GM19397 (cell line): ENCODE data around the gene TXNRD1.

Experiments
- ATAC-seq: cut with Tn5 transposase; IDR thresholded peaks from one replicate; pipeline ENCODE4 v1.9.1; 2021; ENCODE audit warnings: mild to moderate bottlenecking, moderate library complexity; ENCODE audit not compliant: unreplicated experiment

TXNRD1 gene

GRCh38 chr12:104345234-104346066 lies 129.9 kb downstream of the TXNRD1 start:
- no peak for ATAC-seq

DNA sequence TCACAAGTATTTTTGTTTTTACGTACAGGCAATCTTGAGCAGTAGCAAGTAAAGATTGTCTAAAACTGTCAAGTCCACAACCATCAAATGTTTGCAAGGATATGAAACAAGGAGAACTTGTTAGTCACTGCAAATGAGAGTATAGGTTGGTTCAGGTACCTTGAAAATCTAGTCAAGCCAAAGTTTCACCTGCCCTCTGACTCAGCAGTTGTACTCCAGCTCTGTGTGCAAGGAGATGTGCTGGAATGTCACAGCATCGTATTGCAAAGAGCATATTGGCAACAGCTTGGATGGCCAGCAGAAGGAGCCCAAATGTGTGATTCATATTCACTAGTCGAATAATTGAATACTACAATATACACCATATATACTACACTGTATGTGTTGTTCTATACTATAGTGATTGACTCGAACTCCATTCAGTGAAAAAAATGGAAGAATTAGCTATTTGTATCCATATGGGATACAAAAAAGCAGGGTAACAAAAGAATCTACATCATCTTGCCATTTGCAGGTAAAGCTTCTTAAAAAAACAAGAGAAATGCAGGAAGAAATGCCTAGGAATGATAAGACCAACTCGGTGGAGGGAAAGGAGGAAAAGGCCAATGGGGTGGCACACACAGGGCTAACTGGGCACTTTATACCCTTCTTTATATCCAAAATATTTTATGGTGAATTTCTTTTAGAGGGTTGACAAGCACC lies 131.9 kb downstream of the TXNRD1 start:
- ATAC-seq, result no peak

DNA sequence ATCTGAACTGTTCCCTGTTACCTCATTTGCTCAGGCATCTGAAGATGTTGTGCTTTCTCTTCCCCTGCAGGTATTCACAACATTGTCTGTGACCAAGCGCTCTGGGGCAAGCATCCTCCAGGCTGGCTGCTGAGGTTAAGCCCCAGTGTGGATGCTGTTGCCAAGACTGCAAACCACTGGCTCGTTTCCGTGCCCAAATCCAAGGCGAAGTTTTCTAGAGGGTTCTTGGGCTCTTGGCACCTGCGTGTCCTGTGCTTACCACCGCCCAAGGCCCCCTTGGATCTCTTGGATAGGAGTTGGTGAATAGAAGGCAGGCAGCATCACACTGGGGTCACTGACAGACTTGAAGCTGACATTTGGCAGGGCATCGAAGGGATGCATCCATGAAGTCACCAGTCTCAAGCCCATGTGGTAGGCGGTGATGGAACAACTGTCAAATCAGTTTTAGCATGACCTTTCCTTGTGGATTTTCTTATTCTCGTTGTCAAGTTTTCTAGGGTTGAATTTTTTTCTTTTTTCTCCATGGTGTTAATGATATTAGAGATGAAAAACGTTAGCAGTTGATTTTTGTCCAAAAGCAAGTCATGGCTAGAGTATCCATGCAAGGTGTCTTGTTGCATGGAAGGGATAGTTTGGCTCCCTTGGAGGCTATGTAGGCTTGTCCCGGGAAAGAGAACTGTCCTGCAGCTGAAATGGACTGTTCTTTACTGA lies 132.9 kb downstream of the TXNRD1 start:
- no peak for ATAC-seq

- no peak for ATAC-seq
Observed at GRCh38 chr12:104348994-104349494, 133.5 kb downstream of the TXNRD1 start.

GRCh38 chr12:104350211-104351056 lies 134.9 kb downstream of the TXNRD1 start:
- no peak for ATAC-seq

GRCh38 chr12:104351057-104351983 lies 135.7 kb downstream of the TXNRD1 start:
- no peak for ATAC-seq

- no peak for ATAC-seq
Observed at GRCh38 chr12:104352106-104352713, 136.6 kb downstream of the TXNRD1 start.

DNA sequence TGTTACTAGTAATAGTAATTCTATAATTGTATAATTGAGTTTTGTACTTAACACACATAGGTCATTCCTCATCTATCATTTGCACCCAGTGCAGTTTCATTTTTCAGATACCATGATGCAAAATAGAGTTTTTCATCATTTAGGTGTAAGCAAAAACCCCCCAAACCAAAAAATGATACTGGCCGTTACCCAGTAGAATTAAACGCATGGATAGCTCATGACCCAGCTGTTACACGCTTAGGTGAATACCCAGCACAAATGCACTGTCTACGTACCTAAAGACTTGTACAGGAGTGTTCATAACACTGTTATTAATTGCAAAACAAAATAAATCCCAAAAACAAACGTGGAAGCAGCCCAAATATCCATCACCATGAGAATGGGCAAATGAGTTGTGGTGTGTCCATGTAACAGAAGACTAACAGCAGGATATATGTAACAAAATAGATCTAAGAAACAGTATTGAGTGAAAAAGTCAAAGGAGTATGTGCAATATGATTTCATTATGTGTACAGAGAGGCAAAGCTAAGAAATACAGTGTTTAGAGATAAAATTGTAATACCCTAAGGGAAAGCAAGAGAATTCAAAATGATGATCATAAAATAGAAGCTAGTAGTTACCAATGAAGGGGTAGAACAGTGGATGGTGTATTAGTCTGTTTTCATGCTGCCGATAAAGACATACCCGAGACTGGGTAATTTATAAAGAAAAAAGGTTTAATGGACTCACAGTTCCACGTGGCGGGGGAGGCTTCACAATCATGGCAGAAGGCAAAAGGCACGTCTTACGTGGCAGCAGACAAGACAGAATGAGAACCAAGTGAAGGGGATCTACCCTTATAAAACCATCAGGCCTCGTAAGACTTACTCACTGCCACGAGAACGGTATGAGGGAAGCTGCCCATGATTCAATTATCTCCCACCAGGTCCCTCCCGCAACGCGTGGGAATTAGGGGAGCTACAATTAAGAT lies 137.7 kb downstream of the TXNRD1 start:
- ATAC-seq, result no peak

DNA sequence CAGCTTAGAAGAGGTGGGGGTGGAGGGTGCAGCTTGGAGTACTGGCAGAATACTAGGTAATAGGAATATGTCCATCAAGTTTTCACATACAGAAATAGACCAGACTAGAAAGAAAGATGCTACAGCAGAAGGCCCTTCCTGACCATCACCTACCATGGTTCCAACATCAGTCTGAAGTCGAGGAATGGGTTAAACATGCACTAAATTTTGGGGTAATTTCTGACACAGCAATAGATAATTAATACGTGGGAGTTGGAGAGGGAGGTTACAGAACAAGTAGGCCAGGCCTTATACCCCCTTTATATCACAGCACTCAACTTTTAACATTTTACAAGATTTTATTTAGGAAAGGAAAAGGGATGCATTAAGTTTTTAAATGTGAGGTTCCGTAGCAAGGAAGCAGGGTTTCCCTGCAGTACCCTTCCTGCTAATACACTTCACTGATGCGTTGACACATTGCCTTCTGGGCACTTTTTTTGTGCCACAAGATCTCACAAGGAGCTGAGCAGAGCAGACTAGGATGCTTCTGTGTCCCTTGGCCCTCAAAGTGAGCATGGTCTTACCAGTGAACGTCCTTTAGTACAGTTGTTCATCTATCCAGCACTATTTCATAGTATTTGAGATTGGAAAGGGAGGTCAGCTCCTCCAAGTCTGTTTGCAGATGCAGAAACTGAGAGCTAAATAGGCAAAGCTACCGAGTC lies 138.7 kb downstream of the TXNRD1 start:
- ATAC-seq, result no peak

DNA sequence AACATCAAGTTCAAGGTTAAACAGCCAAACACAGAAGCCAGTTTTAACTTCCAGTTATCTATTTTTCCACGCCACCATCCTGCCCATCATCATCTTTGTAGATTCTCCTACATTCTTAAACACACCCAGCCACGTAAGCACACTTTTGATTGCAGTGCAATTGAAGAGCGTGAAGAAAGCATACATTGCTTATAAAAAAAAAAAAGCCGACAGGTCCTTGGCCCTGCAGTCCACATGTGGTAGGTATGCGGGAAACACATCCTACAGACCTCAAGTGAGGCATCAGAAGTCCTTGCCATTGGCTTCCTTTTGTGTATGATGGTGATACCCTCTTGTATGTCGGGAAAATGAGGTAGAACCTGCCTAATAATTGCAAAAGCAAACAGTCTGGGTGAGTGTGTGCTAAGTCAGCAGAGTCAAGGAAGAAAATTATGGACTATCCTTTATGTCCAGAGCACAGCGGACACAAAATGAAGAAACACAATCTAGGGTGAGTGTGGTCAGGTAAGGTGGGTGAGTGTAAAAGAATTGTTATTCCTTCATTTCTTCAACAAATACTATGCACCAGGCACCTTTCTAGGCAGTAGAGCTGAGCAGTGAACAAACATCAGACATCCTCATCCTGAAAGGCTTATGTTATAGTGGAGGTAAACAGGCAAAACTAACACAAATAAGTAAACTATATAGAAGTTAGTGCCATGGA lies 139.4 kb downstream of the TXNRD1 start:
- ATAC-seq, result no peak

DNA sequence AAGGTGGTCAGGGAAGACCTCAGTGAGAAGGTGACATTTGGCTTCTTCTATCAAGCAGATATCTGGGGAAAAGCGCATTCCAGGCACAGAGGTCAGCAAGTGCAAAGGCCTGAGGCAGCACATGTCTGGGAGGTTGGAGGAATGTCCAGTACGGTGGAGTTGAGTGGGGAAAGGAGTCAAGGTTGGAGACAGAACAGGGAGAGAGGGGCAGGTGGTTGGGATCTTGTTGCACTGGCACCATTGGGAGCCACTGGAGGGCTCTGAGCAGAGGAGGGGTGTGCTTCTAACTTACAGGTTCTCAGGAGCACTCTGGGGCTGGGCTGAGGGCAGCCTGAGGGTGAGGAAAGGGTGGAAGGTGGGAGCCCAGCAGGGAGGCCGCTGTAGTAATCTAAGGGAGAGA lies 140.1 kb downstream of the TXNRD1 start:
- ATAC-seq, result no peak

DNA sequence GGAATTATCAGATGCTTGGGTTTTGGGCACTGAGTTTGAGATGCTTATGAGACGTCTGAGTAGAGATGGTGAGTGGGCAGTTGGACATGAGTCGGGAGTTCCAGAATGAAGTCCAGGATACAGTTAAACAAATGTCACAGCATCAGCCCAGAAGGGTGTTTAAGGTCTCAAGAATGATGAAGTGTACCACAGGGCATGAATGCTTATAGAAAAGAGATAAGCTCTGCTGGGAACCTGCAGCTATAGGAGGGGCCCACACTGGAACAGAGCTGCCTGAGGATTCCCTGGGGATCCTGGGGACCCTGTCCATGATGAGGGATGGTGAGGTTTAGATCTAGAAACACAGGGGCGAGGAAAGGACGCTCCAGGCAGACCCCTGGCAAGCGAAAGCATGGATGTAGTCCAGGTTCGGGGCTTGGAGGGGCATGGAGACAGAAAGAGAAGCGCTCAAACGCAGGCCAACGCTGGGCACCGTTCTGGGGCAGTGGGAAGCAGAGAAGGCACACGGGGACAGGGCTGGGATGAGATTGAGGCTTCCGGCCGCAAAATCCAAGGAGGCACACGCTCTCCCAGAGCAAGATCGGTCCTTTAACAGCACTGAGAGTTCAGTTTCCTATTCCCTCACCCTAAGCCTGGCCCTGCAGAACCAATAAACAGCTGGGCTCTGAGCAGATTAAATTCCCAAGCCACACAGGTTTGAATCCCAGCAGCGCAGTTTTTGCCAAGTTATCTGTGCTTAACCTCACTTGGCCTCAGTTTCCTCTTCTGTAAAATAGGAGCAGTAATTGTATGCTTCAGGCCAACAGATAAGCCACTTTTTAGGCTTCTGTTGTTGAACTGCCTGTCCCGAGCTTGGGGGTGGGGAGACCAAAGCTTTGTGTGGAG lies 140.9 kb downstream of the TXNRD1 start:
- no peak for ATAC-seq

- ATAC-seq, result no peak
Observed at GRCh38 chr12:104357421-104357952, 141.9 kb downstream of the TXNRD1 start.

DNA sequence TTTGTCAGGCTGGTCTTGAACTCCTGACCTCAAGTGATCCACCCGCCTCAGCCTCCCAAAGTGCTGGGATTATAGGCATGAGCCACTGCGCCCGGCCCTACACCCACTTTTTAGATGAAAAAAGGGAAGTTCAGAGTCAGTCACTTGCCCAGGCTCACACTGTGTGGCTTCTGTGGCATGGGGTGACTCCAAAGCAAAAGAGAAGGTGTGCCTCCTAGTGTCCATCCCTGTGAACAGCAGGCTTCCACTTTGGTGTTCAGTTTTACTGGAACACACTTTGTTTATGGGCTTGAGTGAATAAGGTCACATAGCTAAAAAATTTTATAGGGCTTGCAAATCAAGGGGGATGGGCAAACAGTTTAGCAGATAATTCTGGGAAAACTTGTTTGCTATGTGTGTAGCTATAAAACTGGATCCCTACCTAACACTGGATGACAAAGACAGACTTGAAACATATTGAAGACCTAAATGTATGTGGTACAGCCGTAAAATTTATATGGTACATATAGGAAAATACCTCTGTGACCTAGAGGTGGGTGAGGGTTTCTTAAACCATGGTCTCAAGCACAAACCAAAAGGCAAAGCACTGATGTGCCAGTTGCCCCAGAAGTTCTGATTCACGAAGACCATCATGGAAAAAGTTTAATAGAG lies 142.9 kb downstream of the TXNRD1 start:
- ATAC-seq, result peak; percentile 61

DNA sequence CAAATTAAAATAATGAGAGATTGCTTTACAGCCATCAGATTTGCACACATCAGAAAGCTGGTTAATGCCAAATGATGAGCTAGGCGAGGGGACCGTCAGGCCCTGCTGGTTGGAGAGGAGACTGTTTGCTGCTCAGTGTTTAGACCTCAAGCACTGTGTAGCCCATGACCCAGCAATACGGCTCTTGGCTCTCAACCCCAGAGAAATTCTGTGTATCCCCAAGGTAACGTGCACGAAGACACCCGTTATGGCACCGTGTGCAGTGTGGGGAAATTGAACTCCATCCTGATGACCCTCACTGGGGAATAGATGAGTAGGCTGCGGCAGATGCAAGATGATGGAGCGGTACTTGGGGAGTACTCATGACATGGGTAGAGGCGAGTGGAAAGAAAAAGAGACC lies 143.6 kb downstream of the TXNRD1 start:
- no peak for ATAC-seq
